B cell (primary cell): ENCODE results near the gene VAPB. TPM values are rescaled to one million over a fixed set of nuclear protein-coding genes. Genes with fewer than 3 reads are reported as not detected.

Experiments
- ATAC-seq: fragments of 200-7000 bp; cut with Tn5 transposase; one replicate; pipeline ENCODE4 v1.10.0; 2021; ENCODE audit warnings: low read depth, mild to moderate bottlenecking, moderate number of reproducible peaks, moderate library complexity
- CTCF ChIA-PET: fragments of 350-600 bp; sonication (Branson Sonifier 250); formaldehyde crosslinking; loops from one replicate; lab custom pipeline; 2021; ENCODE audit warnings: antibody characterized with exemption, inconsistent platforms; lab: Charles Lee
- POLR2A ChIA-PET: fragments of 350-600 bp; sonication (Branson Sonifier 250); formaldehyde crosslinking; loops from one replicate; lab custom pipeline; 2021; ENCODE audit warnings: antibody characterized with exemption; lab: Charles Lee
- DNase-seq: peaks from one replicate; pipeline ENCODE4 v3.0.0; 2013
- H2AFZ ChIP-seq: 2 replicates; pipeline ENCODE4 v1.6.1; 2012; ENCODE audit warnings: mild to moderate bottlenecking, low read depth, low read length; ENCODE audit not compliant: insufficient read depth, poor library complexity, severe bottlenecking
- H3K27ac ChIP-seq, 2 donors: 1 replicate in 1 of 2; 2 replicates in 1 of 2; pipeline ENCODE4 v1.5.1; 2012 to 2013; ENCODE audit warnings: low read length in 2 of 2, mild to moderate bottlenecking in 2 of 2, moderate library complexity in 1 of 2
- H3K27me3 ChIP-seq, 4 experiments: fragments of 200-600 bp in 1 of 4; sonication (generic) in 1 of 4; replicated peaks in 1 of 4; 1 replicate in 2 of 4; 2 replicates in 2 of 4; pipeline versions ENCODE4 v1.6.1 to v1.7.0; 2013 to 2016; ENCODE audit warnings: low read length in 3 of 4, mild to moderate bottlenecking in 2 of 4, mixed read lengths in 1 of 4, moderate library complexity in 1 of 4; ENCODE audit not compliant: insufficient read depth in 4 of 4, control insufficient read depth in 3 of 4; ENCODE audit errors: control extremely low read depth in 1 of 4
- H3K36me3 ChIP-seq, 2 experiments: replicated peaks in 1 of 2; 1 replicate in 1 of 2; 2 replicates in 1 of 2; pipeline versions ENCODE4 v1.6.1 to v1.7.1; 2013; ENCODE audit warnings: low read length in 1 of 2; ENCODE audit not compliant: insufficient read depth in 2 of 2, control insufficient read depth in 1 of 2; ENCODE audit errors: control extremely low read depth in 1 of 2, extremely low read depth in 1 of 2
- H3K4me1 ChIP-seq, 2 donors: fragments of 200-600 bp in 1 of 2; sonication (generic) in 1 of 2; 1 replicate in 1 of 2; 2 replicates in 1 of 2; pipeline versions ENCODE4 v1.5.1 to v1.6.1; 2013 to 2017; ENCODE audit warnings: low read length in 2 of 2; ENCODE audit not compliant: control insufficient read depth in 2 of 2, insufficient read depth in 2 of 2
- H3K4me2 ChIP-seq: replicated peaks from 2 replicates; pipeline ENCODE3; 2012; ENCODE audit warnings: mild to moderate bottlenecking, low read depth, low read length; ENCODE audit not compliant: poor library complexity, severe bottlenecking
- H3K4me3 ChIP-seq, 5 experiments: fragments of 200-600 bp in 1 of 5; sonication (generic) in 1 of 5; 1 replicate in 3 of 5; 2 replicates in 2 of 5; pipeline versions ENCODE4 v1.5.1 to v1.7.0; 2011 to 2016; ENCODE audit warnings: low read length in 4 of 5, mild to moderate bottlenecking in 4 of 5, low read depth in 2 of 5, control low read depth in 1 of 5, moderate library complexity in 1 of 5; ENCODE audit not compliant: insufficient read depth in 1 of 5; ENCODE audit errors: control extremely low read depth in 1 of 5, extremely low read depth in 1 of 5
- H3K79me2 ChIP-seq: fragments of 200-600 bp; sonication (generic); one replicate; pipeline ENCODE4 v1.6.0; 2016; ENCODE audit warnings: low read length; ENCODE audit not compliant: control insufficient read depth, insufficient read depth
- H3K9ac ChIP-seq: fragments of 200-600 bp; sonication (generic); 2 replicates; pipeline ENCODE4 v1.6.1; 2017; ENCODE audit warnings: mild to moderate bottlenecking, low read length, moderate library complexity
- H3K9me3 ChIP-seq, 3 donors: one replicate each; pipeline versions ENCODE4 v1.6.1 to v1.7.1; 2013; ENCODE audit warnings: low read length in 2 of 3; ENCODE audit not compliant: control insufficient read depth in 2 of 3, insufficient read depth in 1 of 3; ENCODE audit errors: control extremely low read depth in 1 of 3
- H4K20me1 ChIP-seq: 2 replicates; pipeline ENCODE4 v1.6.0; 2012; ENCODE audit warnings: mild to moderate bottlenecking, low read length; ENCODE audit not compliant: insufficient read depth, control insufficient read depth, poor library complexity, severe bottlenecking
- H3K27ac Mint-ChIP-seq: one replicate; pipeline ENCODE4 v1.8.0; 2021; ENCODE audit warnings: mixed read lengths
- H3K27me3 Mint-ChIP-seq: one replicate; pipeline ENCODE4 v1.8.0; 2021; ENCODE audit warnings: mixed read lengths
- H3K4me1 Mint-ChIP-seq: one replicate; pipeline ENCODE4 v1.8.0; 2021; ENCODE audit warnings: mixed read lengths
- H3K4me3 Mint-ChIP-seq: one replicate; pipeline ENCODE4 v1.8.0; 2021; ENCODE audit warnings: mixed read lengths
- H3K9me3 Mint-ChIP-seq: one replicate; pipeline ENCODE4 v1.8.0; 2022; ENCODE audit warnings: mixed read lengths; ENCODE audit not compliant: insufficient read depth
- CTCF ChIP-seq: fragments of 200-600 bp; IDR thresholded peaks from one replicate; pipeline ENCODE4 v1.8.0; 2022; ENCODE audit warnings: antibody characterized with exemption, mild to moderate bottlenecking
- EZH2 ChIP-seq: IDR thresholded peaks from 2 replicates; pipeline ENCODE4 v1.6.1; 2012; ENCODE audit warnings: borderline replicate concordance, low read depth, mild to moderate bottlenecking, moderate library complexity, low read length; ENCODE audit not compliant: insufficient read depth, poor library complexity, severe bottlenecking
- WGBS: methylation state at CpG from one replicate; pipeline ENCODE4 v1.1.5; 2013; ENCODE audit warnings: missing lambda C conversion rate; ENCODE audit not compliant: insufficient coverage; 5-methylcytosine and 5-hydroxymethylcytosine counted together
- intact Hi-C: fragments of 100-400 bp; cut with micrococcal nuclease; formaldehyde crosslinking; loops from one replicate; pipeline ENCODE4 v1.10.0; 2022
- polyA plus RNA-seq: library from polyadenylated mRNA; depleted of rRNA; stranded (reverse); fragments of >200 nt; gene quantifications from 2 replicates; pipeline ENCODE4 v1.2.3, GENCODE V29; 2012
- total RNA-seq, 2 donors: library from RNA; stranded (reverse); fragments of 120-200 nt in 1 of 2; gene quantifications; 1 replicate in 1 of 2; 2 replicates in 1 of 2; pipeline versions ENCODE4 v1.2.3 to v1.2.4, GENCODE V29; 2013 to 2022

The VAPB gene
- total and polyA plus RNA-seq, 2 donors (not counting 1 experiment from before 2014, with no cell fraction given), result 19.5 to 26.4 TPM

DNA sequence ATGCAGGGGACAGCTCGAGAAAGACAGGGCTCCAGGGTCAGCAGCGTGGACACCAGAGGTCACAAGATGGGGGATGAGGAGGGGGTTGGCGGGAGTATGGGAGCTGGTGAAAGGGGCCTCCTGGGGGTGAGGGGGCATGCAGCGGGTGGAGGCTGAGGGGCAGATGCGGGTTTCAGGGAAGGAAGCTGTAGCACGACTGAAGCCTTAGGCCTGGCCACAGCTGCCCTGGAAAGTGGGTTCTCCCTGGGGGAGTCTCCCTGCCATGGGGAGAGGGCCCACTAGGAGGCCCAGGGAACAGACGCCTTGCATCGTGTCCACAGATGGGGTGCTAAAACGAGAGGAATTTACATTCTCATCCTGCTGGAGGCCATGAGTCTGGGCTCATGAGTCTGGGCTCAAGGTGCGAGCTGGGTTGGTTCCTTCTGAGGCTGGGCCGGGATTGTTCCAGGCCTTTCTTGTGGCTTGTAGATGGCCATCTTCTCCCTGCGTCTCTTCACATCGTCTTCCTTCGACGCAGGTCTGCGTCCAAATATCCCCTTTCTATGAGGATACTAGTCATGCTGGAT, 108.1 kb downstream of the VAPB start:
- no peak overlapping the region for H3K4me3 Mint-ChIP-seq
- Histone ChIP-seq H3K36me3 (no peaks in the 10 kb centered on the region), H3K4me2 (no peak overlapping the region), H3K4me3 (no peak overlapping the region), H3K27ac (no peak overlapping the region), H2AFZ (no peak overlapping the region), H3K9ac (no peak overlapping the region), H3K9me3 (peaks cover 0 to 12% (median 0%) of the 10 kb centered on the region in 3 donors), H4K20me1 (no peaks in the 10 kb centered on the region), H3K4me1 (no peaks in the 10 kb centered on the region), H3K79me2 (no peaks in the 10 kb centered on the region), H3K27me3 (peaks cover 0 to 4% (median 0%) of the 10 kb centered on the region in 4 experiments)
- H3K4me1 Mint-ChIP-seq, result no peaks in the 10 kb centered on the region
- no peak for TF ChIP-seq CTCF
- no peak for TF ChIP-seq EZH2
- H3K27me3 Mint-ChIP-seq, result peaks cover 11% of the 10 kb centered on the region
- CTCF ChIA-PET, result no interaction called here
- intact Hi-C loops, result no loop called here
- H3K27ac Mint-ChIP-seq, result no peak overlapping the region
- WGBS, result 93% methylated on average over 16 of the region's 16 CpGs
- POLR2A ChIA-PET, result no interaction called here
- H3K9me3 Mint-ChIP-seq, result peaks cover 3% of the 10 kb centered on the region
- DNase-seq, result no peak
- ATAC-seq, result no peak

DNA sequence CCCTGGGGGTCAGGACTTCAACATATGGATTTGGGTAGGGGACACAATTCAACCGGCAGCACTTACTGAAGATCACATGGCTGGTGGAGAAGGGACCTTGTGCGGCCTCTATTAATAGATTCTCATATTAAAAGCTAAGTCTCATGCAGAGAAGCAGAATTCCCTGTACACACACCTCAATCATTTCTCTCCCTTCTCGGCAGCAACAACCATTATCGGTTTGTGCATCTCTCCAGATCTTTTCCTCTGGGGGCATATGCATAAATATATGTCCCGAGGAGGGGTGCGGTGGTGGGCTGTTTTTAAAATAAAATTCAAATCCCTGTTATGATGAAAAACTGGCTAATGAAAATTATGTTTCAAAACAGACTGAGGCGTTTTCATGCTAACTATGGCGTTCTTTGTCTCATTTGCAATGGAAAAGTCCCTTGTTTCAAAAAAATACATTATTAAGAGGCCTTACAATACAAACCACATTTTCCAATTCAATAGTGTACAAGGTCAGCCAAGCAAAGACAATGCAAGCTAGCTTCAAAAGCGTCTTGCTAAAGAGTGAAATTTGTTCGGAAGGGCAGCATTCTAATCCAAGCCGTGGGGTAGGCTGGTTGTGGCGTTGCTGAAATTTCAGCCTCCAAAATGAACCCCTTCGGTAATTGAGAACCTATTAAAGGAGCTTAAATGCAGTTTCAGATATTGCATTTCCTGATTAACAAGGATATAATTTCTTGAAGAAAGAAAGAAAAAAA, 108.9 kb downstream of the VAPB start:
- ATAC-seq (no peak), DNase-seq (no peak)
- H3K4me3 ChIP-seq, result no peak overlapping the region
- CTCF ChIA-PET, result no interaction called here
- Mint-ChIP-seq H3K27ac (no peak overlapping the region), H3K9me3 (peaks cover 3% of the 10 kb centered on the region), H3K27me3 (peaks cover 11% of the 10 kb centered on the region), H3K4me3 (no peak overlapping the region), H3K4me1 (no peaks in the 10 kb centered on the region)
- peaks cover 0 to 12% (median 0%) of the 10 kb centered on the region in 3 donors for H3K9me3 ChIP-seq
- 100% methylated on average over 4 of the region's 13 CpGs for WGBS
- POLR2A ChIA-PET, result no interaction called here
- no peak overlapping the region for H2AFZ ChIP-seq
- no peaks in the 10 kb centered on the region for H3K36me3 ChIP-seq
- intact Hi-C loops, result no loop called here
- H3K79me2 ChIP-seq, result no peaks in the 10 kb centered on the region
- TF ChIP-seq EZH2, result no peak
- TF ChIP-seq CTCF, result no peak
- no peaks in the 10 kb centered on the region for H3K4me1 ChIP-seq
- H3K27me3 ChIP-seq, result peaks cover 0 to 4% (median 0%) of the 10 kb centered on the region in 4 experiments
- H3K27ac ChIP-seq, result no peak overlapping the region
- no peak overlapping the region for H3K4me2 ChIP-seq
- no peak overlapping the region for H3K9ac ChIP-seq
- H4K20me1 ChIP-seq, result no peaks in the 10 kb centered on the region
